Stimulated activated CD8-positive, alpha-beta memory T cell treated with anti-CD3 and anti-CD28 coated beads, Interleukin-7, amount 100 ng/mL, for 48 hours (primary cell): ENCODE data around the gene NRDC.
"Not testable (repeated sequence)": the region's sequence is repeated elsewhere in the genome, so short reads cannot be mapped to it uniquely, and the experiment has no call there.

Experiments
- DNase-seq, 2 donors: peaks; one replicate each; pipeline ENCODE4 v3.0.0-alpha.2; 2020; ENCODE audit warnings: low read depth in 1 of 2; ENCODE audit errors: extremely low read depth in 1 of 2

NRDC gene

DNA sequence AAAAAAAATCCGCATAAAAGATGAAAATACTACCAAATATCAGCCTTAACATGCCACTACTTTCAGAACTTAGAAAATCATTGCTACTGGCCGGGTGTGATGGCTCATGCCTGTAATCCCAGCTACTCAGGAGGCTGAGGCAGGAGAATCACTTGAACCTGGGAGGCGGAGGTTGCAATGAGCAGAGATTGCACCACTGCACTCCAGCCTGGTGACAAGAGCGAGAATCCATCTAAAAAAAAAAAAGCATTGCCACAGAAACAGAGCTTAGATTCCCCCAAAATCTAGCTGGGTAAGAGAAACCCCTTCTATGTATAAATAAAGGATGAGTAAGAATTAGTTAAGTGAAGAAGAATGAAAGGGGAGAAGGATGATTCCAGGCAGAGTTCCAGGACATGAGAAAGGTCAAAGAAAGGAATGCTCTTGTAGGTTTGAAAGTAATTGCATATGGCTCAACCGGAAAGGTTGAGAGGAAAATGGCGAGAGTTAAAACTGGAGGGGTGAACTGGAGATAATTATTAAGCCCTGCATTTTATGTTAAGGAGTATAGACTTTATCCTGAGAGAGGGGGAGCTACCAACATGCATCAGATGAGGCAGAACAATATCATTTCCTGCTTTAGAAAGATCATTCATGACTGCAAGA, 19.7 kb upstream of the NRDC start:
- DNase-seq, result no peak

- DNase-seq, result no peak
Observed at GRCh38 chr1:51897699-51898031, 19.1 kb upstream of the NRDC start.

DNA sequence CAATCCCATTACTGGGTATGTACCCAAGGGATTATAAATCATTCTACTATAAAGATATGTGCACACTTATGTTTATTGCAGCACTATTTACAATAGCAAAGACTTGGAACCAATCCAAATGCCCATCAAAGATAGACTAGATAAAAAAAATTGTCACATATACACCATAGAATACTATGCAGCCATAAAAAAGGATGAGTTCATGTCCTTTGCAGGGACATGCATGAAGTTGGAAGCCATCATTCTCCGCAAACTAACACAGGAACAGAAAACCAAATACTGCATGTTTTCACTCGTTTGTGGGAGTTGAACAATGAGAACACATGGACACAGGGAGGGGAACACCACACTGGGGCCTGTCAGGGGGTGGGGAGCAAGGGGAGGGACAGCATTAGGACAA, 16.2 kb upstream of the NRDC start:
- not testable (repeated sequence) for DNase-seq

- no peak for DNase-seq
Observed at GRCh38 chr1:51878308-51878615, 265 bp downstream of the NRDC start.

GRCh38 chr1:51877434-51878307, 856 bp downstream of the NRDC start:
- no peak for DNase-seq

GRCh38 chr1:51875836-51876235, 2.7 kb downstream of the NRDC start:
- no peak for DNase-seq

- no peak for DNase-seq
Observed at GRCh38 chr1:51875291-51875772, 3.2 kb downstream of the NRDC start.

- not testable (repeated sequence) for DNase-seq
Observed at GRCh38 chr1:51873270-51873669, 5.3 kb downstream of the NRDC start.

DNA sequence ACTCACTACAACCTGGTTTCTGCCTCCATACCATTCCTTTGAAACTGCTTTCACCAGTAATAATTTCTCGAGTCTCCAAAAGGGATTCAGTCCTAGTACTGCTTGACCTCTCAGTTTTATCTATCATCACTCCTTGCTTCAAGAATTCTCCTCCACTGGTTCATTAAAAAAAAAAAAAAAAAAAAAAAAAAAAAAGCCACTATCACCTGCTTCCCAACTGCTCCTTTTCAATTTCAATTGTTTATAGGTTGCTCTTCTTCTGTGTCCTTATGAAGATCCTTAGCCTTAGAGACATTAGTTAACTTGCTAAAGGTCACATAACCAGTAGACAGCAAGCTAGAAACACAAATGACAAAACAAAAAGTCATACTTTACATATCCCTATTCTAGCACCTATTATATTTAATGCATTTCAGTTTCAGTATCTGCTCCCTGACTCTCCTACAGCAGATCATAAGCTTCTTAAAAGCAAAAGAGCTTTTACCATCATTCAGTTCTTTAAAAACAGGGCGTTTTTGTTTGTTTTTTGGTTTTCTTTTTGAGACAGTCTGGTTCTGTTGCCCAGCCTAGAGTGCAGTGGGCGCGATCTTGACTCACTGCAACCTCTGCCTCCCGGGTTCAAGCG, 7.1 kb downstream of the NRDC start:
- no peak for DNase-seq

- no peak for DNase-seq
Observed at GRCh38 chr1:51870603-51871350, 7.8 kb downstream of the NRDC start.

DNA sequence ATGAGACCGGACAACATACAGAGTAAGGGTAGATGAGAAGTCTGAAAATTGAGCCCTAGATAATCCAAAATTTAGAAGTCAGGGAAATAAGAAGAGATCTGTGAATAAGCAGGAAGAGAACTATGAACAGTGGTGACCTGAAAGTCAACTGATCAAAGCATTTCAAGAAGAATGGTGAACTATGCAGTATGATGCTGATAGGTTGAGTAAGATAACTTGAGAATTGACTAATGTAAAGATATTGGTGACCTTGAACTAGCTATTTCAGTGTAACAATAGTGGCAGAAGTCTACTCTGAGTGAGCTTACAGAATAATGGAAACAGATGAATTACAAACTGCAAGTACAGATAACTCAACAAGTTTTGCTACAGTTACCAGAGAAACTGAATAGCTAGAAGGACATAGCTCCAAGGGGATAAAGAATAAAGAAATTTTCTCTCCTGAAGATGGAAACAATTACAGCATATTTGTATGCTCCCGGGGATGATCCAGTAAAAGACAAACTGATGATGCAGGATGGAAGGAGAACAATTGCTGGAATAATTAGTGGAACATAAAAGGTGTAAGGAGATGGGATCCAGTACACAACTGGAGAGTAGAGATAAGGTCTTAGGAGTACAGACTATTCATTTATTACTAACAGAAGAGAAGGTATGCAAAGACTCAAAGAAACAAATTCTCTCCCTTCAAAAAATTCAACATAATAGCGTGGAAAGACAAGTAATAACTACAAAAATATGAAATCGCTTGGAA, 10.9 kb downstream of the NRDC start:
- DNase-seq, result no peak

DNA sequence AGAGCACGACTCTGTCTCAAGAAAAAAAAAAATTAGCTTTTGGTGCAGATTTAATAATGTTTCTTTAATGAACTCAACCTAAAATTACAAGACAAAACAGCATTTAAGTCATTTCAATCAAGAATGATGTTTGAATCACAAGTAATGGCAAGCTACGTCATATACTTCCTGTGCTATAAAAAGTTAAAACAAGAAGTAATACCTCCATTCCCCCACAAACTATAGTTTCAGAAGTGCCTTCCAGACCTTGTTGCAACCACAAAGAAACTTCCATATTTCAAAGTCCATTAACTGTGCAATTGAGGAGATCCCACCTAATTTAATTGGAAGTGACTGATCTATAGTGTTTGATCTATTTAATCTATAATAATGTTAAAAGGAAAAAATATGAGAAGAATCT, 15.1 kb downstream of the NRDC start:
- DNase-seq, result no peak

DNA sequence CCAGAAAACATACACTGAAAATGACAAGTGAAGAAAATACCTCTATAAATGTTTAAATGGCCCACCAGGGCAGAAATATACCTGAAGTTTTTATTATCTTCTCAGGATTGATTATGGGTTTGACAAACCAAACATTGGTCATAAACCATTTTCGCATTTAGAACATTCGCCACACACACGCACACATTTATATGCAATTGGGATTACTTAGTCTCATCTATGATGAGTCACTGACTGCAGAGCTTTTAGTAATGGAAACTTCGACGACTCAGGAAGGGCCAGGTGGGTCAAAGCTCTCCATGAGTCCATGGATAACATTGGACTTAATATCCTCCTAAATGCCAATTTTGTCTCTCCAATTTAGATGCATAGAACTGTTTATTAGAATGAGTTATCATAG, 16.9 kb downstream of the NRDC start:
- no peak for DNase-seq

- no peak for DNase-seq
Observed at GRCh38 chr1:51859735-51860134, 18.8 kb downstream of the NRDC start.

DNA sequence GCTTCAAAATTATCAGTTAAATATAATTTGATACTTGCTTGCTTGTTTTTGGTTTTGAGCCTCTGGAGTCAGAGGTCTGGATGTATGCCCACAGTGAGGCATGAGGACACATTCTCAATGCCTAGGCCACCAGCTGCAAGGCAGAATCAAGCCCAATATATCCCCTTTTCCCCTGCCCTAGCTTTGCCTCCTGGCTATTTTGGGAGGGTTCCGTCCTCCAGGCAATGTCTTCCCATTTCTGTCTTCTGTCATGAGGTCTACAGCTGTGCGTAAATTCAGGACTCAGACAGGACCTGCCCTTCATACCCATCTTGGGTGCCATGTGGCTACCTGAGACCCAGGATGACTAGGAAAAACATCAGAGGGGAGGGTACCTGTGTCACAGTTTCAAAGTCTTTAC, 19.2 kb downstream of the NRDC start:
- no peak for DNase-seq

GRCh38 chr1:51858892-51859291, 19.6 kb downstream of the NRDC start:
- no peak for DNase-seq

DNA sequence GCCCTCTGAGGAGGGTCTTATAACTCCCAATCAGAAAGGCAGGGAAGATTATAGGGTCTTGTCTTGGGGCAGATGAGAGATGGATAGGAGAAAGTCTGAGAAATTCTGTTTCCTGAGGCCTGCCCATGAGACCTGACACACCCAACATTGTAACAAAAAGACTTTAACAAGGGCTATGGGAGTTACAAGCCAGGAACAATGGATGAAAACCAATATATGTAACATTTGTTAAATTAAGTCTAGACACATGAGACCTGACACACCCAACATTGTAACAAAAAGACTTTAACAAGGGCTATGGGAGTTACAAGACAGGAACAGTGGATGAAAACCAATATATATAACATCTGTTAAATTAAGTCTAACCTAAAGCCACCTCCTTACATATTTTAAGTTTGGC, 21.8 kb downstream of the NRDC start:
- no peak for DNase-seq

GRCh38 chr1:51855624-51856023, 22.9 kb downstream of the NRDC start:
- DNase-seq, result no peak

- DNase-seq, result no peak
Observed at GRCh38 chr1:51853360-51853759, 25.2 kb downstream of the NRDC start.

- no peak for DNase-seq
Observed at GRCh38 chr1:51851882-51852396, 26.6 kb downstream of the NRDC start.
